ENCODE measurements around the gene TP53BP2.

The TP53BP2 gene

GRCh38 chr1:223792046-223792445 lies 53.7 kb downstream of the TP53BP2 start:
- no peak for DNase-seq (ENCODE audit: low read depth)

DNA sequence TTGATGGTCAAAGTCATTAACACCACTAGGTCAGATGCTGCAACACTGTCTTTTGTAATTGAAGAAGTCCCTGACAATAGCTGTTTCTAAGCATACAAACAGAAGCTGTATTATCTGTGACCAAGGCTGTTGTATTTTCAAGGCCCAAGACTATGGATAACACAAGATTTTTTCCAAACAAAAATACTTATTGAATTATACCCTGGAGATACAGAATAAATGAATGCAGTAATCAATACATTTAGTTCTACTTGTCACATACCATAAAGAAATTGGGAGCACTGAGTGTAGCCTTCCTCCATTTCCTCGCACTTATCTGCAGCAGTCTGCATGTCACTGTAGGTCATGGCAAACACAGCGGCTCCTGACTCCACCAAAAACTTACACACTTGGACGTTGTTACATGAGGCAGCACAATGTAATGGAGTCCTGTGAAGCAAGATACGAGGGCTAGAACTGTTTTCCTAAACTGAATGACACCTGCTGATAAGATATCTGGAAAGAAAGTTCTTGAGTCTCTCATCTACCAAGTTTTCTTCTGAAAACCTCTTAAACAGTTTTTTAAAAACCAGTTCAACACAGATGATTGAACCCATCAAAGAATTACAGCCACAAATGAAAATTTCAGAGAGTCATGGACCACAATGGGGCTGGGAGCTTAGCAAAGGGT lies 56.9 kb downstream of the TP53BP2 start:
- DNase-seq (ENCODE audit: low read depth): no peak

- no peak for DNase-seq (ENCODE audit: low read depth)
These were observed 59.9 kb downstream of the TP53BP2 start for GRCh38 chr1:223785808-223786207.

DNA sequence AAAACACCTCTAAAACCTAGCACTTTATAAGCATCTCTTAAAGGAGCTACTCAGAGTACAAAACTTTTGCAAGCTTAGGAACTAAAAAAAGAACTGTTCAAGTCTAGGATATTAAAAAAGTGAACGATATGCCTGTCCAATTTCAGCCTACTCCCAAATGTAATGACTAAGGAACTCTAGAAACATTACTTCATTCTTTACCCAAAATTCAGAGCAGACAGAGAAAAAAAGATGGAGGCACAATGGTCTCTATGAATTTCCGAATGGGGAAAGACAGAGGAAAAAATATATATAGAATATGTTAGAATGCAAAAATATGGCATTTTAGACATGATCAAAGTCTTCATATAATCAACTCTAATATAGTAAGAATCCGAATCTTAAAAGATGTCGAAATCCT lies 61.2 kb downstream of the TP53BP2 start:
- no peak for DNase-seq (ENCODE audit: low read depth)

GRCh38 chr1:223783676-223784075 lies 62.1 kb downstream of the TP53BP2 start:
- DNase-seq (ENCODE audit: low read depth): no peak

GRCh38 chr1:223780949-223781348 lies 64.8 kb downstream of the TP53BP2 start:
- no peak for DNase-seq (ENCODE audit: low read depth)

- no peak for DNase-seq (ENCODE audit: low read depth)
These were observed 65.4 kb downstream of the TP53BP2 start for GRCh38 chr1:223780318-223780717.

DNA sequence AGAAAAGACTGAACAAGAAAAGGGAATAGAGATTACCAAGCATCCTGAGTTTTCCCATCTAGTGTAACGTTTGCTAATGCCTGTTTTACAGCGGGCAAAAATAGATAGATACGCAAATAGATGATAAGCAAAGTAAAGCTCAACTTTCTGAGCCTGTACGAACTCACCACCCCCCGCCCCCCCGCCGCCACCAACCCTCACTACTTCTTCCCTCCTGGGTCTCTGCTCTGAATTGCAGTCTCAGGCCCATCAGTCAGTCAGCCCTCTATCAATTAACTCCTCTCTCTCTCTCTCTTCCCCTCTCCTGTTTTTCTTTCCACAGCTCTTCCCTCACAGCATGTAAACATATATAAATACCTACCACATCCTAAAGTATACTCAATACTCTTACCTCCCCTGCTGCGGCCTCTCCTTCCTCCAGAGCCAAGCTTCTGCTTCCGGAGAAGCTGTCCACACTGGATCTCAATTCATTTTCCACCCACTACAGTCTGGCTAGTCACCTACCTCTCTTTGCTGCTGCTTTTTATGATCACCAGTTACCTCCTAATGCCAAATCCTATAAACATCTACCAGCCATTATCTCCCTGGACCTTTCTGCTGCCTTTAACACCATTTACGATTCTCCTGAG lies 68.8 kb downstream of the TP53BP2 start:
- DNase-seq (ENCODE audit: low read depth): no peak

GRCh38 chr1:223776075-223776814 lies 69.5 kb downstream of the TP53BP2 start:
- peak; percentile 35 for DNase-seq (ENCODE audit: low read depth)

- no peak for DNase-seq (ENCODE audit: low read depth)
These were observed 70.1 kb downstream of the TP53BP2 start for GRCh38 chr1:223775711-223776074.

DNA sequence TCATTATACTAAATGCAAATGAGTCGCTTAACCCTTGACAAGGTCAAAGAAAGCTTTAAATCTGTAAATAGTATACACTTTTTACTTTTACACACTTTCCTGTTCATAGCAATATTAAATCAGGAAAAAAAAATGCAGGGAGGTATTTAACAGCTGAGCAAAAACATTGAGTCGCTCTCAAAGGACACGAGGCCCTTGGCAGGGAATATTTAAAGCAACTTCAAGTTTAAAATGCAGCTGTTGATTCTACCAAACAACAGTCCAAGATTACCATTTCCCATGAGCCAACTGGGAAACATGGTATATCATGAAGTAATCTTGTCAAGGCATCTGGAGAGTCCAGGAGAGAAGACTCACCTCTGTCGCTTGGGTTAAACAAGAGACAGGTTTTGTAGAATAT lies 70.7 kb downstream of the TP53BP2 start:
- DNase-seq (ENCODE audit: low read depth): no peak

DNA sequence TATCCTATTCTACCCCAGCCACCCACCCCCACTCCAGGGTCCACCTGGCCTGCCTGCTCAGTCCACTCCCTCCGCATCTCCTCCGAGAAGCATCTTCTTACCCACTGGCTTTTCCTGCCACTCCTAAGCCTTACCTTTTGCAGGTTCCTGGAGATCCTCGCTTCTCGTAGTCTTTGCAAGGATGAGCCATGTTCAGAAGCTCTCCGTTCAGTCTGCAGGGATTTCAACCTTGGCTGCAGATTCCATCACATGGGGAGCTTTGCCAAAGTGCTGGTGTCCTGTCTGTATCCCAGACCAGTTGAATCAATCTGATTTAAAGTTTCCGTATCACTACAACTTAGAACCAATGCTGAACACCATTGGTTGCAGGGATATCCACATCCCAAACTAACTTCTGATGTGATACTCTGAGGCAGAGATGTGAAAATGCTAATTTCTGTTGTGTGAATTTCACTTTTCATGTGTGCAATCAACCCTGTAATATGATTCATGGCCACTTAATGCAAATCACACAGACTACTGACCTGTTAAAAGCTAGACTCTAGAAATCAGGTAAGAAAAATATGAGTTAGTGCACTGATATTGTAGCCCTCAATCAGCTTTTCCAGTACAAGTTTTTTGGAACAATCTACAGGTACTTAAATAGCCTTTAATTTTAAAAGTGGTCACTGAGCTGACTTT lies 71.5 kb downstream of the TP53BP2 start:
- DNase-seq (ENCODE audit: low read depth): no peak

GRCh38 chr1:223772771-223773160 lies 73.0 kb downstream of the TP53BP2 start:
- DNase-seq (ENCODE audit: low read depth): no peak

DNA sequence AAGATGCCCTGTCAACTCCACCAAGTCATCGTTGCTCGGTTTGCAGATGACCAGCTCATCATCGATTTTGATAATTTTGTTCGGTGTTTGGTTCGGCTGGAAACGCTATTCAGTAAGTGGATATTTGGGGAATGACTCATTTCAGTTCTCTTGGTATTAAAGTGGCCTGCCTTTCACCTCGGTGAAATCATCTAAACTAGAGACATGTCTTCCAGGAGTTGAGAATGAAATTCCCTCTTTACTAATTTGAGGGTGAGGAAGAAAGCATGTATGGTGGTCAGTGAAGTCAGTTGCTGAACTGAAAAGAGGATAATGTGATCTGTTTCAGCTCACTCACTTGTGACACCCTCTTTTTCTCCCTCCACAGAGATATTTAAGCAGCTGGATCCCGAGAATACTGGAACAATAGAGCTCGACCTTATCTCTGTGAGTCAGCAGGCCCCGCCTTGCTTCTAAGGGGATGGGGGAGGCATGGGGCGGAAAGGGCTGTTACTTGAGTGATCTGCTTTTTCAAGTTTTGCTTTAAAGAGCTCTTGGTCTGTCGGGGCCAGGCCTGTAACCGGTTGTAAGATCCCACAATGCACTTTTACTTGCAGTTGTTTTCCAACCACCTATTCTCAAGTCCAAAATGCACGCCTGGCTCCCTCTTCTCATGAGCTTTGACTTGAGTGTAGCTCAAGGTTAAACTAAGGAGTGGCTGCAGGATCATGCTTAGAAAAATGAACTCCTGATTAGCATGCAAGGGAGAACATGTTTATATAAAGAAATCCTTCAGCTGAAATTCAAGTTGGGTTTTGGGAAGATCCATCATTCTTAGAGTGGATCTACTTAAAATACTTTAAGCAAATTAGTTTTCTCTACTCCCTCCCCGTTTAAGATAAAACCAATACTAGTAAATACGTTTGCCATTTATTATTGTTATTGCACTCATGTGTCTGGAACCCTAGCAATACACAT lies 73.7 kb downstream of the TP53BP2 start:
- no peak for DNase-seq (ENCODE audit: low read depth)

- DNase-seq (ENCODE audit: low read depth): no peak
These were observed 74.3 kb downstream of the TP53BP2 start for GRCh38 chr1:223771469-223771813.

DNA sequence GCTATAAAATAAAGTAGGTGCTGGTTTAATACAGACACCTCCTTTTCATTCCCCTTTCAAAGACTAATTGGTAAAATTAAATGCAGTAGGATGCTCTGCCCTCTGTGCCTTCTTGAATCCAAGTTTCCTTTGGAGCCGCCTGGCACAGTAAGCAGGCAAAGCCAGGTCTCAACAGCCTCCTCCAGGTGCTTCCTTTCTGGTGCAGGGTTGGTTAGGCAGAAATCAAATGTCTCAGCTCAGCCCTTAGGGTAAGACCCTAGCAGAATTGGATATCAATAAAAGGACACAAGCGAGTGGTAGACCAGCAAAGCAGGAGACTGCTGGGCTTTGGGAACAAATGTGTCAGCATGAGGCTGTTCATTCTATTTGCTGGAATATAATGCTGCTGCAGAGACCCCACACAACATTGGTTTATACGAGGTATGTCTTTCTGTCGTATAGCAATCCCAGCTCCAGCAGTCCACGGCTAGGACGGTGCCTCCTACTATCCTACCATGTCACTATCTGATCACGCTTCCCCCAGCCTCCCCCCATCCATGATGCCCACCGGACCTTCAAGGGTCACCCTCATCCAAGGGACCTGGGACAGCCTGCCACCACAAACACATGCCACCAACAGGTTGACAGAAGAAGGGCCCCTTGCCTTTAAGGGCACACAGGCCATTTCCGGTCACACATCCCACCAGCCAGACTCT lies 75.0 kb downstream of the TP53BP2 start:
- no peak for DNase-seq (ENCODE audit: low read depth)

- no peak for DNase-seq (ENCODE audit: low read depth)
These were observed 79.9 kb downstream of the TP53BP2 start for GRCh38 chr1:223765719-223766340.

DNA sequence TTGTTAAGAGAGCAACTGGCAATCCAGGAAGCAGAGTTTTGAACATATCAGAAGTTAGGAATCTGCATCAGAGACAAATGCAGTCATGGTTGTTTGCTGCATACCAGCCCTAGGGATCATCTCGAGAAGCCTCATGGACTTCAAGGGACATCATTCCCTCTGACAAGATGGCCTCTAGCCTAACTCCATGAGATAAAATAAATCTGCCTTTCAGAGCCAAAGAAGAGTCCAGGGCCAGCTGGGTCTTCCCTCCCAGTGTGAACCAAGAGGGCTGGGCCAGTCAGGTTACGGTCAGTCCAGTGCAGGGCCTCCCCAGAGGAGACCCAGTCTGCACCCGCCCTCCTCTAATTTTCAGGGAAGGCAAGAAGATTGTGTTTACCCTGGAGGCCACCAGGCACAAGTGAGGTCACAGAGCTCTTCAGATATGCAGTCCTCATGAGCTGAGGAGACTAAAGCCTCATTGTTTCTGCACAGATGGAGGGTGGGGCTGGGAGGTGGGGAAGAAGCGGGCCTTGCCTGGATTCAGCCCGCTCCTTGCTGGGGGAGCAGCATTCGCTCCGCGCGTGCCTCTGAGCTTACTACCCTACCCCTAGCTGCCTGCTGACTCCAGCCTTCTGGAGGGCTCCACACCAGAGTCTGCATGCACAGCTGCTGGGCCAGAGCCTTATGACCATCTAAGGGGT lies 80.6 kb downstream of the TP53BP2 start:
- no peak for DNase-seq (ENCODE audit: low read depth)

GRCh38 chr1:223763881-223764280 lies 81.9 kb downstream of the TP53BP2 start:
- DNase-seq (ENCODE audit: low read depth): no peak

GRCh38 chr1:223763251-223763650 lies 82.5 kb downstream of the TP53BP2 start:
- no peak for DNase-seq (ENCODE audit: low read depth)
